Measurements from ENCODE around the gene PARD6B.

PARD6B gene

DNA sequence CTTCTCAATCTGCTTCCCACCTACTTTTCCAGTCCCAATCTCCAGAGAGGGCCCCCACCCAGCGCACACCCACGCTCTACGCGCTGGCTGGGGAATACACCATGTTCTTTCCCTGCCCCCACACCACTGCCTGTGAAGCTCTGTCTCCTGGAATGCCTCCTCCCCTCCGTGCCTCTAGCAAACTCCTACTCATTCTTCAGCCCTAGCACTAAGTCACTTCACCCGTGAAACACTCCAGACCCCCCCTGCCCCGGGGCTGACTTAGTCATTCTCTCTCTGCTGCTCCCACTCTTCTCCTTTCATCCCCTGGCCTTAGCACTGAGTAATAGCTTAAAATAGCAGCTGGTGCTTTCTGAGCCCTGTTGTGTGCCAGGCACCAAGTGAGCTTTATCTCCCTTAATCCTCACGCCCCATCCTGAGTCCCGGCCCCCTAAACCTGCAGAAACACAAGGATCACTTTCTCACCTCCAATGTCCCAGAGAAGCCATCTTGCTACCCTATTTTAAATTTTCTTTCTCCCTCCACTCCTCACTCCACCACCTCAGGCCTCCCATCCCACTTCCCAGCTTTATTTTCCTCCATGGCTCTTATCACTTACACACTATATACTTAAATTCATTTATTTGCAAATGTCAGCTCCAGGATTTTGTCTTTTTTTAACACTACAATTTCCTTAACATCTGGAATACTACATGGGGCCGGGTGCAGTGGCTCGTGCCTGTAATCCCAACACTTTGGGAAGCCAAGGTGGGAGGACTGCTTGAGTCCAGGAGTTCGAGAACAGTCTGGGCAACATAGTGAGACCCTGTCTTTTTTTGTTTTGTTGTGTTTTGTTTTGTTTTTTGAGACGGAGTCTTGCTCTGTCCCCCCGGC is 6.3 kb upstream of the PARD6B start:
- peak; percentile 53 for FAIRE-seq

GRCh38 chr20:50725724-50726005 is 5.7 kb upstream of the PARD6B start:
- no peak for FAIRE-seq

GRCh38 chr20:50726955-50727791 is 4.2 kb upstream of the PARD6B start:
- no peak for FAIRE-seq

GRCh38 chr20:50727792-50728485 is 3.4 kb upstream of the PARD6B start:
- FAIRE-seq = peak; percentile 63

GRCh38 chr20:50728486-50728980 is 2.8 kb upstream of the PARD6B start:
- no peak for FAIRE-seq

GRCh38 chr20:50728981-50729874 is 2.2 kb upstream of the PARD6B start:
- FAIRE-seq = no peak

DNA sequence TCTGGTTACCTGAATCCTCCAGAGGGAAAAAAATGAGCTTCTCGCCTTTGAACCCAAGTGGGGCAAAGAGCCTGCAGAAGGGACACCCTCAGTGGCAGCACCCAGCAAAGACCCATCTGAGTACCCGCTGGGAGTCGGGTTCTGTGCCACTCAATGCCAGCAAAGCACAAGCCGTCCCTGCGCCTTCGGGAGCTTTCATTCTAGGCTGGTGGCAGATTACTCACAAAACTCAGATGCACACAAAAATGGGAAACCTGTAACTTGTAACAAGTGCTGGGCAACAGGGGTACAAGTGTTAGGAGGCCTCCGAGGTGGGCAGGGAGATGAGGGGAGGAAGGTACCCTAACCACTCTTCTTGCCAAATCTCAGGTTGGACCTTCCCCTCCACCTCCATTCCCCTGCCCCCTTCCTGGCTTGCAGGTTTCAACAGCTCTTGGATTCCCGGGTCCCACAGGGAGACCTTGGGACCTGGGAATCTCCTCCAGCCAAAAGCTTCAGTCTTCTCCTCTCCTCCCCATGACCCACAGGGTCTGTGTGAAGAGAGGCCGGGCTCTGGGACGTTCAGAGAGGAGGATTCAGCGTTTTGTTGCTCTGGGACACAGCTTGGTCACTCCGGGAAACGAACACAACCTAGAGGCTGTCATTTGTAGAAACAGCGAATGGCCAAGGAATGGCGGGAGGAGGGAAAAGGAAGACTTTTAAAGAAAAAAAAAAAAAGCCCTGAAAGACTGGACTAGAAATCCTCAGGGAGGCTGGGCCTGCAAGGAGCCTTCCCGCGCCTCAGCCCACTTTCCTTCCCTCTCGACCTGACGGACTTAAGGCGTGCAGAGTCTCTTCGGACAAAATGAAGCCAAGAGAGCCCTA is 1.2 kb upstream of the PARD6B start:
- no peak for FAIRE-seq

- FAIRE-seq = no peak
Measured at GRCh38 chr20:50730765-50731054, 670 bp upstream of the PARD6B start.

GRCh38 chr20:50731930-50732690 is 730 bp downstream of the PARD6B start:
- no peak for FAIRE-seq

GRCh38 chr20:50733644-50734349 is 2.4 kb downstream of the PARD6B start:
- no peak for FAIRE-seq

GRCh38 chr20:50734730-50735679 is 3.6 kb downstream of the PARD6B start:
- FAIRE-seq = no peak

GRCh38 chr20:50735813-50736212 is 4.4 kb downstream of the PARD6B start:
- no peak for FAIRE-seq

- no peak for FAIRE-seq
Measured at GRCh38 chr20:50737352-50737751, 6.0 kb downstream of the PARD6B start.

GRCh38 chr20:50743087-50743486 is 11.7 kb downstream of the PARD6B start:
- no peak for FAIRE-seq

- no peak for FAIRE-seq
Measured at GRCh38 chr20:50744143-50744792, 12.9 kb downstream of the PARD6B start.

GRCh38 chr20:50745634-50746137 is 14.3 kb downstream of the PARD6B start:
- no peak for FAIRE-seq

DNA sequence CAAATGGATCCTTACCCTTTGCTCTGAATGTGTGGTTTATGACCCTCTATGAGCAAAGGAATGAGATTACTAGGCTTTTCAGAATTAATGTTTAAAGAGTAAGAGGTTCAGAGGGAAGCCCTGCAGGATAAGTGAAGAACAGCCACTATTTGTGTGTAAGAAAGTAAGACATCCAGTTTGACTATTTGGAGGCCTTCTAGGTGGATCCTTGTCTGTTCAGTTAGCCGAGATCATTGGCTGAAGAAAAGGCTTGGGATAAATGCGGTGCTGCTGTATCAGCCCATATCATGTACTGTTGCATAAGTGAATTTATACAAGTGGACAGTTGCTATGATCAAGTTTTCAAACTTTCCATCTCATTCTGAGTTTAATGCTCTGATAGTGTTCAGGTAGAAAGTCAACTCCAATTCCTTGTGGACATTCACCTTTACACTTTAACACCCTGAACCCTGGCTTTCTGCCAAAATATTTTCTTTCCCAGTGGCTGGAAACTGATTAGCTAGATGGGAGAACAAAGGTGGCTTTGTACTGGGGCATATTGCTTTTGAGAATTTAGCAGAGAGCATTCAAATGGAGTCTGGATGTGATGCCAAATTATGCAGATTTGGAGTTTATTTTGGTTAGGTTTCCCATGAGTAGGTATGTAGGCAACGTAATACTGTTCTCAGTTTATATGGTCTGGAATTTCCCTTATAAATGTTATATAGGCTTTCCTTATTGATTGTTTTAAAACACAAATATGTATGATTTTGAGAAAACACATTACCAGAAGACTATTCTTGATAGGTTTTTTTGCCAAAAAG is 15.0 kb downstream of the PARD6B start:
- no peak for FAIRE-seq

All from TTC549 (cell line).